GM18499 (cell line): Measurements from ENCODE around the gene AHCYL1.
"Not testable (repeated sequence)": the region's sequence is repeated elsewhere in the genome, so short reads cannot be mapped to it uniquely, and the experiment has no call there.

Experiments
- ATAC-seq: cut with Tn5 transposase; IDR thresholded peaks from one replicate; pipeline ENCODE4 v1.9.1; 2021; ENCODE audit warnings: moderate number of reproducible peaks; ENCODE audit not compliant: insufficient read depth, unreplicated experiment

Gene AHCYL1

GRCh38 chr1:109984456-109985246 lies at the start of gene AHCYL1:
TSS of gene AHCYL1 (plus strand) at chr1:109984765. CDS start at chr1:109985053, 288 bp downstream.
- ATAC-seq: peak; percentile 91

DNA sequence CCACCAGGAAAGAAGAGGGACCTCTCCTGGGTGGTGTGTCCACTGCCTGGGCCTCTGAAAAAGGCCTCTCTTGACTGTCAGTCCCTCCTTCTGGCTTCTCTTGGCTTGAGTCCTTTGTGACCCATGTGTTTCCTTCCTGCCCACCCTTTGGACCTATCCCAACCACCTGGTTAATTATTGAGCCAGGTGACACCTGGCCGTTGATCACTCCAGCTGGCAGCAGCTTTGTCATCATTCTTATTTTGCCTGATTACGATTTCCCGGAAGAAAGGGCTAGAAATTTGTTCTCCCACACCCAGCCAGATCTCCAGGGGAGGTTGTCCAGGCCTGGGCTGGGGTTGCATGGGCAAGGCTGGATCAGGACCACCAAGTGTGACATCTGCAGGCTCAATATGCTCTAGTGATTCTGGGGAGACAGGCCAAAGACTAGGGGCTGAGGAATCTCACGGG lies 49.1 kb upstream of the AHCYL1 start:
- no peak for ATAC-seq

GRCh38 chr1:109937738-109938137 lies 46.8 kb upstream of the AHCYL1 start:
- no peak for ATAC-seq

DNA sequence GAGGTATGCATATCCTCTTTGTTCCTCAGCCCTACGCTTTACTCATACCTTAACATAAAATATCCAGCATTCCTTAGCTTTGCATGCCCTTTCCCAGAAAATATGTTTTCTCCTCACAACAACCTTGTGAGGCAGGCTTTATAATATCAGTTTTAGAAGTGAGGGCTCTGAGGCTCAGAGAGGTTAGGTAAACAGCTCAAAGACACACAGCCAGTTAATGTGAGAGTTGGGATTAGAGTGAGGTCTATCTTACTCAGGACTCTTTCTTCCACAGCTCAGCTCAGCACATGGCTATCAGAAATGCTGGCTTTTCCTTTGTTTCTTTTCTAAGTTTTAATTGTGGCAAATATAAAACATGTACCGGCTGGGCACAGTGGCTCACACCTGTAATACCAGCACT lies 46.0 kb upstream of the AHCYL1 start:
- ATAC-seq: no peak

DNA sequence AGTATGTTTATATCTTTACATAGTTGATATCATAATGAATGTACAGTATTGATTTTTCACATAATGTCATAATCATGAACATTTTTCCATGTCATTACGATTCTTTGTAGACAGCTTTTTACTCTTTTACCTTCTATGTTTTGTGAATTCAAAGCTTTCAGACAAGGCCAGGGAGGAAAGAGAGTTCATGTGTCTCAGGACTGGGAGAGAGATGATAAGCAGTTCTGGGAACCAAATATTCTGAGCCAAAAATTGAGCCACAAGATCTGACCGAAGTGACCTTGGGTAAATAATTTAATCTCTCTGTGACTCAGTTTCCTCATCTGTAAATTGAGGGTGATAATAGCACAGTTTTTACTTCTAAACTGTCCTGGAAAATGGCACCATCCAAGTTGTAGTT lies 42.1 kb upstream of the AHCYL1 start:
- ATAC-seq: no peak

- ATAC-seq: no peak
These were observed 40.0 kb upstream of the AHCYL1 start for GRCh38 chr1:109944541-109944940.

DNA sequence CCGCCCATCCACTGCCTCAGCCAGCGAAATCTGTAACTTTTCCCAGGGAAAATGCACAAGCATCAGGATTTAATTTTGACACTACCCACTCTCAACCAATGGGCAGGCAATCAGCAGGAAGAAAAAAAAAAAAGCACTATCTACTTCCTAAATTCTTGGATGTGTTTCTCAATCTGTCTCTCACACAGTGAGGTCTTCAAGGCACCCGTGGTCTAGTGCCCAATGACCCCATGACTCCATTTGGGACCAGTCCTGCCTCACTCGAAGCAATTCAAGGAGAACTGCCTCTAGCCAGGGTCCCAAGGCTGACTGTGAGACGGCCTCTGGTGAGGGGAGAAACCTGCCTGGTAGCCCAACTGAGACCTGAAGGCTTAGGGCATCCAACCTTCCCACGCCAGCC lies 38.1 kb upstream of the AHCYL1 start:
- ATAC-seq: no peak

DNA sequence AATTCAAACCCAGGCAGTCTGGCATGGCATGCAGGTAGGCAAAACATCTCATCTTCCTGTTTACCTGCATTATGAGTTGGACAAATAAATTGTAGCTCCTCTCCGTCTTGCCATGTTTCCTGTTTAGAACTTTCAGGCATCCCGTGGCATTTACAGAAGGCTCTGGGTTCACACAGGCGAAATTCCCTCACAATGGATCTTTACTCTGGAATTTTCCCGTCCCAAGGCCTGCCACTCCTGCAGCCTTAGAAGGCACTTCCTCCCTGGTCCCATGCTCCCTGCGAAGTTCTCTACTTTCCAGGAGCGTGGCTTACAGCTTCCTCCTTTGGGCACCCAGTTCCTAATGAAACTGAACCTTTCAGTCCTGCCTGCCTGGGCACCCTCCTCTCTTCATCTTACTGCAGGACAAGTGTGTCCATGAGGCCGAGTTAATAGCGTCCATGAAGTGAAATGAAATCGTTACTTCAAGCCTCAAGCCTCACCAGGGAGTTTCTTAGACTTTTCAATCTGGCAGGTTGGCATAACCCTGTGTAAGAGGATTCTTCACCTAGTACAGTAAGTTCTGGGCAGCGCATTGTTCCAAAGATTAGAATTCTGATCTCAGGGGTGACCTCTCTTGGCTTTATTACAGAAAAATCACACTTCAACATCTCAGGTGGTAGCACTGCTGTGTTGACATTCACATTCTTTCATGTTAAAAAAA lies 36.8 kb upstream of the AHCYL1 start:
- ATAC-seq: no peak

- ATAC-seq: no peak
These were observed 36.3 kb upstream of the AHCYL1 start for GRCh38 chr1:109948285-109948630.

- no peak for ATAC-seq
These were observed 34.5 kb upstream of the AHCYL1 start for GRCh38 chr1:109950038-109950437.

DNA sequence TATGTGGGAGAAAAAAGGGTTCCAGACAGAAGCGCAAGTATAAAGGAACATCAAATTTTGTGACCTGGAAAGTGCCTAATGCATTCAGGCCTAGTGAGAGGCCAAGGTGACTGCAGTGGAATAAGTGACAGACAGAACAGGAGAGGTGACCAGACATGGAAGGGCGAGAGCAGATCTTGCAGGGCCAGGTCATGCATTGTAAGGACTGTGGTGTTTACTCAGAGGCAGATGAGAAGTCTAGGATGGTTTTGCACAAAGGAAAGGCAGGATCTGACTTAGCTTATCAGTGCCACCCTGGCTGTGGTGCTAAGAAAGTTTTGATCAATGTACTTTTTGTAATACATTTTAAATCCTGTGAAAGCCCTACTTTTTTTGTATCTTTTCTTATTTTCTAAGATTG lies 34.1 kb upstream of the AHCYL1 start:
- ATAC-seq: no peak

DNA sequence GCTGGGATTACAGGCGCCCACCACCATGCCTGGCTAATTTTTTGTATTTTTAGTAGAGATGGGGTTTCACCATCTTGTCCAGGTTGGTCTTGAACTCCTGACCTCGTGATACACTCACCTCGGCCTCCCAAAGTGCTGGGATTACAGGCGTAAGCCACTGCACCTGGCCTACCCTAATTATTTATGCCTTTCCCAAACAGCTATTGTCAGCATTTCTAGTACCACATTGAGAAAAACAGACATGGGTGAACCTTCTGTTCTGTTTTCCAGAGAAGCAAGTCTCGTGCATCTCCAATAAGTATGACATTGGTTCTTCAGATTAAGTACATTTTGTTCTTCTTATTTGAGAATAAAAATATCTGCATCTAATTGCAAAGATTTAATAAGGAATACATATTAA lies 33.1 kb upstream of the AHCYL1 start:
- ATAC-seq: not testable (repeated sequence)

GRCh38 chr1:109954041-109954512 lies 30.5 kb upstream of the AHCYL1 start:
- no peak for ATAC-seq

DNA sequence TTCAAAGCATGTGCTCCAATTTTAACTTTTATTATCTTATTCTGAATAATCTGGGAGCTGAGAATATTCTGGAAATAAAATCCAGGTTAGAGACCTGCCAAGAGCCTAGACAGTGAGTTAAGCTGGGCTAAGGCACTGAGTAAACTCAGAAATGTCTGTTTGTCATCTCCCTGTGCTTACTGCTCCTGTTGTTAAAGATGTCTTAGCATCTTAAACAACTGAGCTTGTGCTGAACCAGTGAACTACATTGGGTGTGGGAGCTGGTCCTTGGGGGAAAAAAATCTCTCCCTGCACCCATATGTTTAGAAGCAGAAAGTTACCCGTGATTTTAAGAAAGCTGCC lies 25.0 kb upstream of the AHCYL1 start:
- no peak for ATAC-seq

GRCh38 chr1:109959974-109960744 lies 24.4 kb upstream of the AHCYL1 start:
- no peak for ATAC-seq

- no peak for ATAC-seq
These were observed 23.8 kb upstream of the AHCYL1 start for GRCh38 chr1:109960745-109961094.

DNA sequence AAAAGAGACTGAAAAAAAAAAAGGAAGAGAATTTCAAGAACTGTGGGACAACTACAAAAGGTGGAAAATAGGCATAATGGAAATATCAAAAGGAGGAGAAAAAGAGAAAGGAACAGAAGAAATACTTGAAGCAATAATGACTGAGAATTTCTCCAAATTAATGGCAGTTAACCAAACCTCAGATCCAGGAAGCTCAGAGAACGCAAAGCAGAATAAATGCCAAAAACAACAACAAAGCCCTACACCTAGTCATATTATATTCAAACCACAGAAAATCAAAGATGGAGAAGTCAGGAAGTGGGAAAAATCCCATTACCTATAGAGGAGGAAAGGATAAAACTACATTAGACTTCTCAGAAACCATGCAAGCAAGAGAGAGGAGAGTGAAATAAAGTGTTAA lies 20.7 kb upstream of the AHCYL1 start:
- ATAC-seq: no peak

DNA sequence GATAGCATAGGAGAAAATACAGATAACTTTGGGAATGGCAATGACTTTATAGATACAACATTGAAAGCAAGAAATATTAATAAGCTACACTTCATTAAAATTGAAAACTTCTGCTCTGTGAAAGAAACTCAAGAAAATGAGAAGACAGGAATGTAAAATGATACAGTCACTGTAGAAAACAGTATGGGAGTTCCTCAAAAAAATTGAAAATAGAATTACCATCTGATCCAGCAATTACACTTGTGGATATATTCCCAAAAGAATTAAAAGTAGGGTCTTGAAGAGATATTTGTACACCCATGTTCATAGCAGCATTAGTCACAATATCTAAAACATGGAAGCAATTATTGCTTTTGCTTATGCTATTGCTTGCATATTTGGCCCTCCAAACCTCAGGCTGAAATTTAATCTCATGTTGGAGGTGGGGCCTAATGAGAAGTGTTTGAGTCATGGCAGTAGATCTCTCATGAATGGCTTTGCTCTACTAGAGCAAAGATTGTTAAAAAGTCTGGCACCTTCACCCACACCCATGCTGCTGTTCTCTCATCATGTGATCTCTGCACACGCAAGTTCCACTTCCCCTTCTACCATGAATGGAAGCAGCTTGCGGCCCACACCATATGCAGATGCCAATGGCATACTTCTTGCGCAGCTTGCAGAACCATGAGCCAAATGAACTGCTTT lies 15.3 kb upstream of the AHCYL1 start:
- ATAC-seq: no peak

GRCh38 chr1:109969907-109970306 lies 14.7 kb upstream of the AHCYL1 start:
- no peak for ATAC-seq

DNA sequence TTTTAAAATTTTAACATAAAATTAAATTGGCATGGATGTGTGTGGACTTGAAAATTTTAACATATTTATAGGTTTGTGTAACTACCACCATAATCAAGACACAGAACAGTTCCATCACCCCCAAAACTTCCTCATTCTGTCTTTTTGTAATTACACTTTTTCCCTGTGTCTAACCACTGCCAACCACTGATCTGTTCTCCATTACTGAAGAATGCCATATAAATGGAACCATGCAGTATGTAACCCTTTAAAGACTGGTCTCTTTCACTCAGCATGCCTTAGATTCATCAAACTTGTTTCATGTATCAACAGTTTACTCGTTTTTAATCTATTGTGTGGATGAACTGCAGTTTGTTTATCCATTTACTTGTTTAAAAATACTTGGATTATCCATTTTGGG lies 13.0 kb upstream of the AHCYL1 start:
- ATAC-seq: no peak

DNA sequence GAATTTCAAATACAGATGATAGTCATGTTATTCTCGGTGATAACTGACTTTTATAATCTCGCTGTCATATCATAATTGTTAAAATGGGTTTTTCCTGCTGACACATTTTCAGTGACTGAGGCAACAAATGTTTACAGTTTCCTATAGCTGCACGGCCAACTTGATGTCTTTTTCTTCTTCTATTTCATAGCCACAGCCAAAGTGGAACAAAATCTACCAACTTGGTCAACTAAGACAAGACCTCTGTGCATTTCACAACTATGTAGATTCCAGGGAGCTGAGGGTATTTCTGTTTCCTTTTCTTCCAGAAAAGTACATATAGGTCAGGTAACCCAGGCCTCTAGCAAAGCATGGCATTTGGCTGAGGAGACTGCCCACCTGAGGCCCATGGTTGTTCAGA lies 10.4 kb upstream of the AHCYL1 start:
- no peak for ATAC-seq
